H9 (cell line): ENCODE results near the gene FRMD1. TPM values are rescaled to one million over a fixed set of nuclear protein-coding genes. Genes with fewer than 3 reads are reported as not detected.

ENCODE experiments used
- DNase-seq: peaks from one replicate; pipeline ENCODE4 v3.0.0-alpha.2; 2017
- H2AFZ ChIP-seq: one replicate; pipeline ENCODE4 v1.6.1; 2013; ENCODE audit warnings: mild to moderate bottlenecking, low read length, control low read depth, moderate library complexity
- H2AK5ac ChIP-seq: 2 replicates; pipeline ENCODE4 v1.6.1; 2013; ENCODE audit warnings: low read length, control low read depth, mixed read lengths; ENCODE audit not compliant: insufficient read length
- H2BK120ac ChIP-seq: one replicate; pipeline ENCODE4 v1.6.1; 2013; ENCODE audit warnings: low read depth, mild to moderate bottlenecking, low read length, control low read depth, inconsistent platforms; ENCODE audit not compliant: poor library complexity, severe bottlenecking
- H2BK12ac ChIP-seq: 2 replicates; pipeline ENCODE4 v1.6.1; 2013; ENCODE audit warnings: low read length, control low read depth, mixed read lengths, low read depth; ENCODE audit not compliant: insufficient read length
- H2BK15ac ChIP-seq: 2 replicates; pipeline ENCODE4 v1.6.1; 2013; ENCODE audit warnings: low read depth, low read length, control low read depth
- H2BK20ac ChIP-seq: one replicate; pipeline ENCODE4 v1.6.1; 2013; ENCODE audit warnings: low read depth, mild to moderate bottlenecking, low read length, control low read depth, inconsistent platforms; ENCODE audit not compliant: poor library complexity, severe bottlenecking
- H2BK5ac ChIP-seq: 2 replicates; pipeline ENCODE4 v1.6.1; 2013; ENCODE audit warnings: low read length, control low read depth, mixed read lengths; ENCODE audit not compliant: insufficient read length
- H3K14ac ChIP-seq: 2 replicates; pipeline ENCODE4 v1.6.1; 2013; ENCODE audit warnings: low read length, control low read depth; ENCODE audit not compliant: insufficient read depth
- H3K18ac ChIP-seq: 2 replicates; pipeline ENCODE4 v1.6.1; 2013; ENCODE audit warnings: low read depth, mild to moderate bottlenecking, mixed read lengths, low read length, control low read depth; ENCODE audit not compliant: insufficient read length
- H3K23ac ChIP-seq: 2 replicates; pipeline ENCODE4 v1.6.1; 2013; ENCODE audit warnings: low read length, control low read depth, mixed read lengths, low read depth; ENCODE audit not compliant: insufficient read length
- H3K23me2 ChIP-seq: 2 replicates; pipeline ENCODE4 v1.6.1; 2013; ENCODE audit warnings: low read depth, mild to moderate bottlenecking, mixed read lengths, low read length, control low read depth; ENCODE audit not compliant: insufficient read length, poor library complexity, severe bottlenecking
- H3K27ac ChIP-seq: 2 replicates; pipeline ENCODE4 v1.5.1; 2013; ENCODE audit warnings: low read length, control low read depth, mixed read lengths, low read depth; ENCODE audit not compliant: insufficient read length
- H3K27me3 ChIP-seq: 2 replicates; pipeline ENCODE4 v1.6.1; 2013; ENCODE audit warnings: low read length, control low read depth, inconsistent platforms; ENCODE audit not compliant: insufficient read depth
- H3K4ac ChIP-seq: 2 replicates; pipeline ENCODE4 v1.6.1; 2013; ENCODE audit warnings: low read depth, mild to moderate bottlenecking, control low read depth, inconsistent platforms, low read length, moderate library complexity
- H3K4me1 ChIP-seq: 2 replicates; pipeline ENCODE4 v1.6.1; 2013; ENCODE audit warnings: low read length, control low read depth, inconsistent platforms; ENCODE audit not compliant: insufficient read depth
- H3K4me2 ChIP-seq: 2 replicates; pipeline ENCODE4 v1.6.1; 2013; ENCODE audit warnings: low read length, control low read depth, mixed read lengths; ENCODE audit not compliant: insufficient read length, insufficient read depth
- H3K56ac ChIP-seq: 2 replicates; pipeline ENCODE4 v1.6.1; 2013; ENCODE audit warnings: low read depth, mild to moderate bottlenecking, mixed read lengths, low read length, control low read depth; ENCODE audit not compliant: insufficient read length
- H3K79me1 ChIP-seq: 2 replicates; pipeline ENCODE4 v1.6.1; 2013; ENCODE audit warnings: low read depth, mild to moderate bottlenecking, moderate library complexity, low read length, control low read depth, inconsistent platforms; ENCODE audit not compliant: insufficient read depth, poor library complexity, severe bottlenecking
- H3K79me2 ChIP-seq: 2 replicates; pipeline ENCODE4 v1.6.1; 2013; ENCODE audit warnings: low read length, control low read depth, inconsistent platforms; ENCODE audit not compliant: insufficient read depth
- H3K9ac ChIP-seq: 2 replicates; pipeline ENCODE4 v1.6.1; 2013; ENCODE audit warnings: low read length, control low read depth, mixed read lengths; ENCODE audit not compliant: insufficient read length; ENCODE audit errors: extremely low read depth
- H3K9me3 ChIP-seq: one replicate; pipeline ENCODE4 v1.6.1; 2013; ENCODE audit warnings: low read depth, low read length, inconsistent platforms; ENCODE audit not compliant: control insufficient read depth
- H3T11ph ChIP-seq: one replicate; pipeline ENCODE4 v1.6.1; 2013; ENCODE audit warnings: mild to moderate bottlenecking, low read length, control low read depth, inconsistent platforms
- H4K20me1 ChIP-seq: one replicate; pipeline ENCODE4 v1.6.1; 2013; ENCODE audit not compliant: control insufficient read depth, insufficient read length, insufficient read depth
- H4K5ac ChIP-seq: 2 replicates; pipeline ENCODE4 v1.6.1; 2013; ENCODE audit warnings: low read depth, mild to moderate bottlenecking, mixed read lengths, low read length, control low read depth; ENCODE audit not compliant: insufficient read length
- H4K8ac ChIP-seq: replicated peaks from 2 replicates; pipeline ENCODE4 v1.6.1; 2013; ENCODE audit warnings: low read length, control low read depth, mixed read lengths, low read depth; ENCODE audit not compliant: insufficient read length
- H4K91ac ChIP-seq: 2 replicates; pipeline ENCODE4 v1.6.1; 2013; ENCODE audit warnings: low read depth, mild to moderate bottlenecking, moderate library complexity, mixed read lengths, low read length, control low read depth; ENCODE audit not compliant: insufficient read length
- H3K27ac Mint-ChIP-seq, 3 experiments: 2 replicates in 2 of 3; 3 replicates in 1 of 3; pipeline ENCODE4 v1.8.0; 2020 to 2021; ENCODE audit warnings: mixed read lengths in 3 of 3, mild to moderate bottlenecking in 1 of 3, moderate library complexity in 1 of 3
- H3K27me3 Mint-ChIP-seq: 2 replicates; pipeline ENCODE4 v1.8.0; 2021; ENCODE audit warnings: low read depth, mild to moderate bottlenecking, moderate library complexity, mixed read lengths
- H3K36me3 Mint-ChIP-seq, 3 experiments: 2 replicates in 2 of 3; 3 replicates in 1 of 3; pipeline ENCODE4 v1.8.0; 2020 to 2021; ENCODE audit warnings: low read depth in 3 of 3, mixed read lengths in 3 of 3; ENCODE audit not compliant: insufficient read depth in 1 of 3
- H3K4me1 Mint-ChIP-seq, 2 experiments: 2 replicates each; pipeline ENCODE4 v1.8.0; 2020; ENCODE audit warnings: mixed read lengths in 2 of 2
- H3K4me3 Mint-ChIP-seq, 2 experiments: 2 replicates in 1 of 2; 3 replicates in 1 of 2; pipeline ENCODE4 v1.8.0; 2020 to 2021; ENCODE audit warnings: mild to moderate bottlenecking in 2 of 2, mixed read lengths in 2 of 2, moderate library complexity in 1 of 2
- H3K9me3 Mint-ChIP-seq, 2 experiments: 2 replicates in 1 of 2; 3 replicates in 1 of 2; pipeline ENCODE4 v1.8.0; 2020; ENCODE audit warnings: mild to moderate bottlenecking in 2 of 2, mixed read lengths in 2 of 2, moderate library complexity in 1 of 2
- WGBS: extraction: QIAGEN DNeasy Blood & Tissue Kit; methylation state at CpG from one replicate; pipeline ENCODE4 v1.1.7; 2013; ENCODE audit warnings: missing lambda C conversion rate, low lambda C conversion rate, mixed read lengths; ENCODE audit not compliant: insufficient read length; ENCODE audit errors: extremely low coverage; 5-methylcytosine and 5-hydroxymethylcytosine counted together
- total RNA-seq: library from RNA; stranded (reverse); gene quantifications from 2 replicates; pipeline ENCODE4 v1.2.1, GENCODE V29; 2021
- TF ChIP-seq, protein P1 (sequence below): fragments of 200-600 bp; sonication (generic); conservative IDR thresholded peaks from 3 replicates; pipeline ENCODE4 v1.8.0; 2021; ENCODE audit warnings: antibody characterized with exemption, mild to moderate bottlenecking

FRMD1 gene
- total RNA-seq, 1 experiment from 2014 or later = not detected

DNA sequence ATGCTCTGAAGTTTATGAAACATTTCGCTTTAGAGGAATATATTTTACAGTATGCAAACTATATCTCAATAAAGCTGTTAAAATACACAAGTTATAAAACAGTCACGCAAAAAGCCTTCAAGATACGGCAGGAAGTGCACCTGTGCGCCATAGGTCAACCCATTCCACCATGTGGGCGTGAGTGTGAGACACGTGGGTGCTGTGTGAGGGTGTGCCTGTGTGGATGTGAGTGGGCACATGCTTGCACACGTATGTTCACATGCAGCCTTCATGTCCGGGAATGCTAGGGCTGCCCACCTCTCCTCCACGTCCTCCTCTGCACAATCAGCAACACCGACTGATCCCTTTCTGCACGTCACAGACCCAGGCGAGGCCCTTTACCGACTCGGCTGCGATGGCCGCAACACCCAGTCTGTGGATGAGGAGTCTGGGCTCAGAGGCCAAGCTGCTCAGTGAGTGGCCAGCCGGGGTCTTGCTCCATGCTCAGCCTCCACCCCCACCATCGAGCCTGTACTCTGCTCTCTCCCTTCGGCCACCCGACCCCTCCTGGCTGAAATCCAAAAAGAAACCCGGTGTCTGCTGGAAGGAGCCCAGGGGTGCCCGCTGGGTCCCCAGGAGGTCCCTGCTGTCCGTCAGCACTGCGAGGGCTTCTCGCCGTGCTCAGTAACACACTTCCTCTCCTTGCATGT is 3.0 kb upstream of the FRMD1 start:
- H4K20me1 ChIP-seq = no peaks in the 10 kb centered on the region
- no peak overlapping the region for H3K4ac ChIP-seq
- H4K91ac ChIP-seq = no peak overlapping the region
- H4K8ac ChIP-seq = no peak overlapping the region
- H2AFZ ChIP-seq = no peak overlapping the region
- no peak overlapping the region for H2BK120ac ChIP-seq
- H3K4me2 ChIP-seq = no peak overlapping the region
- no peaks in the 10 kb centered on the region for H3K79me2 ChIP-seq
- H3K27me3 ChIP-seq = no peaks in the 10 kb centered on the region
- H3K4me1 ChIP-seq = no peaks in the 10 kb centered on the region
- H3K56ac ChIP-seq = no peak overlapping the region
- no CpG with 5 or more reads among the region's 26 CpGs for WGBS
- no peaks in the 10 kb centered on the region for H3K79me1 ChIP-seq
- Mint-ChIP-seq H3K27ac (no peak overlapping the region; a peak in 1 of 7 replicates), H3K36me3 (no peaks in the 10 kb centered on the region), H3K27me3 (peaks cover 2% of the 10 kb centered on the region; the same call in 1 of the 2 replicates), H3K9me3 (no peaks in the 10 kb centered on the region), H3K4me1 (peaks cover 3 to 22% of the 10 kb centered on the region in 2 experiments; a peak in 3 of 4 replicates), H3K4me3 (no peak overlapping the region)
- DNase-seq = no peak
- H4K5ac ChIP-seq = no peak overlapping the region
- TF ChIP-seq, protein P1, sequence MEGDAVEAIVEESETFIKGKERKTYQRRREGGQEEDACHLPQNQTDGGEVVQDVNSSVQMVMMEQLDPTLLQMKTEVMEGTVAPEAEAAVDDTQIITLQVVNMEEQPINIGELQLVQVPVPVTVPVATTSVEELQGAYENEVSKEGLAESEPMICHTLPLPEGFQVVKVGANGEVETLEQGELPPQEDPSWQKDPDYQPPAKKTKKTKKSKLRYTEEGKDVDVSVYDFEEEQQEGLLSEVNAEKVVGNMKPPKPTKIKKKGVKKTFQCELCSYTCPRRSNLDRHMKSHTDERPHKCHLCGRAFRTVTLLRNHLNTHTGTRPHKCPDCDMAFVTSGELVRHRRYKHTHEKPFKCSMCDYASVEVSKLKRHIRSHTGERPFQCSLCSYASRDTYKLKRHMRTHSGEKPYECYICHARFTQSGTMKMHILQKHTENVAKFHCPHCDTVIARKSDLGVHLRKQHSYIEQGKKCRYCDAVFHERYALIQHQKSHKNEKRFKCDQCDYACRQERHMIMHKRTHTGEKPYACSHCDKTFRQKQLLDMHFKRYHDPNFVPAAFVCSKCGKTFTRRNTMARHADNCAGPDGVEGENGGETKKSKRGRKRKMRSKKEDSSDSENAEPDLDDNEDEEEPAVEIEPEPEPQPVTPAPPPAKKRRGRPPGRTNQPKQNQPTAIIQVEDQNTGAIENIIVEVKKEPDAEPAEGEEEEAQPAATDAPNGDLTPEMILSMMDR = no peak
- no peak overlapping the region for H2BK12ac ChIP-seq
- H3T11ph ChIP-seq = no peak overlapping the region
- H2BK5ac ChIP-seq = no peak overlapping the region
- no peak overlapping the region for H2BK20ac ChIP-seq
- no peak overlapping the region for H2AK5ac ChIP-seq
- no peak overlapping the region for H3K14ac ChIP-seq
- no peak overlapping the region for H3K23ac ChIP-seq
- H2BK15ac ChIP-seq = no peak overlapping the region
- no peaks in the 10 kb centered on the region for H3K9me3 ChIP-seq
- no peak overlapping the region for H3K9ac ChIP-seq
- no peak overlapping the region for H3K27ac ChIP-seq
- H3K23me2 ChIP-seq = no peaks in the 10 kb centered on the region
- H3K18ac ChIP-seq = no peak overlapping the region
